ENCODE data around the gene IP6K1. TPM values are rescaled to one million over a fixed set of nuclear protein-coding genes. Genes with fewer than 3 reads are reported as not detected.

The IP6K1 gene
- total and polyA plus RNA-seq, 4 donors, result 16.1 to 54.9 (median 32.5) TPM

DNA sequence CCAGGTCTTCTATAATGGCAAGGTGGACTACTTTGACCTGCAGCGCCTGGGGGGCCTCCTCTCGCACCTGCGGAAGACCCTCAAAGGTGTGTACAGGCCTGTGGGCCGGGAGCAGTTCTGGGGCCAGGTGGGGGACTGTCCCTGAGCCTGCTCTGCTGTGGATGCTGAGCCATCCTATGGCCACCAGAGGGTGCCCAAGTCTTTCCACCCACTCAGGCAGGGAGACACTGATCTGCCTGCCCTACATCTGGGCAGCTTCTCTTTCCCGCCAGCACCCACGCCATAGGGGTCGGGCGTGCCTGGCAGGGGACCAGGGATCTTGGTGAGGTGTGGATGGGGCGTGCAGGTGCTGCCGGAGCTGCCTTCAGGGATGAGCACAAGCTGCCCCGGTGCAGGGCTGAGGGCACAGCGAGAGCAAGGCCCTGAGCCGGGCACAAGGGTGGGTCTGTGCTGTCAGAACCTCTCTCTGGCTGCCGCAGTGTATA, 82.9 kb downstream of the IP6K1 start:
- no peak overlapping the region for H3K27ac ChIP-seq (ENCODE audit: low read depth in 1 of 2, low read length in 1 of 2)
- DNase-seq (peak; percentile 56 to 65 (median 59)), ATAC-seq (ENCODE audit: insufficient read depth, low FRiP score) (peak; percentile 44)
- H3K9ac ChIP-seq (ENCODE audit: insufficient read depth in 1 of 2, low read length in 2 of 2), result no peak overlapping the region
- H3K9me3 ChIP-seq (ENCODE audit: control insufficient read depth in 4 of 4, insufficient read depth in 3 of 4, low read length in 3 of 4), result no peaks in the 10 kb centered on the region
- peaks cover 0 to 70% (median 24%) of the 10 kb centered on the region in 4 donors for H3K36me3 ChIP-seq (ENCODE audit: control insufficient read depth in 4 of 4, insufficient read depth in 4 of 4, low read length in 4 of 4)
- H3K4me1 ChIP-seq (ENCODE audit: control insufficient read depth in 5 of 5, insufficient read depth in 5 of 5, low read length in 5 of 5), result peaks cover 0 to 5% (median 0%) of the 10 kb centered on the region in 5 donors
- 53 to 61% methylated on average over 14 of the region's 14 CpGs for WGBS, 2 donors
- H3K4me3 ChIP-seq, result no peak overlapping the region
- TF ChIP-seq, protein P1, sequence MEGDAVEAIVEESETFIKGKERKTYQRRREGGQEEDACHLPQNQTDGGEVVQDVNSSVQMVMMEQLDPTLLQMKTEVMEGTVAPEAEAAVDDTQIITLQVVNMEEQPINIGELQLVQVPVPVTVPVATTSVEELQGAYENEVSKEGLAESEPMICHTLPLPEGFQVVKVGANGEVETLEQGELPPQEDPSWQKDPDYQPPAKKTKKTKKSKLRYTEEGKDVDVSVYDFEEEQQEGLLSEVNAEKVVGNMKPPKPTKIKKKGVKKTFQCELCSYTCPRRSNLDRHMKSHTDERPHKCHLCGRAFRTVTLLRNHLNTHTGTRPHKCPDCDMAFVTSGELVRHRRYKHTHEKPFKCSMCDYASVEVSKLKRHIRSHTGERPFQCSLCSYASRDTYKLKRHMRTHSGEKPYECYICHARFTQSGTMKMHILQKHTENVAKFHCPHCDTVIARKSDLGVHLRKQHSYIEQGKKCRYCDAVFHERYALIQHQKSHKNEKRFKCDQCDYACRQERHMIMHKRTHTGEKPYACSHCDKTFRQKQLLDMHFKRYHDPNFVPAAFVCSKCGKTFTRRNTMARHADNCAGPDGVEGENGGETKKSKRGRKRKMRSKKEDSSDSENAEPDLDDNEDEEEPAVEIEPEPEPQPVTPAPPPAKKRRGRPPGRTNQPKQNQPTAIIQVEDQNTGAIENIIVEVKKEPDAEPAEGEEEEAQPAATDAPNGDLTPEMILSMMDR (IDR thresholded peaks at IDR 0.05; ENCODE audit: control extremely low read depth, extremely low read depth), result peak; percentile 65
- no peaks in the 10 kb centered on the region for H3K27me3 ChIP-seq (ENCODE audit: control insufficient read depth in 3 of 3, insufficient read depth in 3 of 3, low read length in 2 of 3)

DNA sequence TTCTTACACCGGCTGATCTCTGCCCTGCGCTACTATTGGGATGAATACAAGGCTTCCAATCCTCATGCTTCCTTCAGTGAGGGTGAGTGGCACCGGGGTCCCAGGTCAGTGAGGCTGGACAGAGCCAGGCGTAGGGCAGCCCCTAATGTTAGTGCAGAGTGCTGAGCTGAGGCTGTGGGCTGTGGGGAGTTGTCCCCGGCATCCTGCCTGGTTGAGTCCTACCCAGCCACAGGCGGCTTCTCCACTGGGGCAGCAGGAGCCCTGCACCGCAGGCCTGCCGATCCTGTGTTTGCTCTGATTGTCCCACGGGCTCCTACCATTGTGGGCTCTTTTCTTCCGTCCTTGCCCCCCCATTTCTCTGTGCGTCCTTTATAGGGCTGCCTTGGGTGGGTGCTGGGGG, 83.7 kb downstream of the IP6K1 start:
- ATAC-seq (ENCODE audit: insufficient read depth, low FRiP score), result no peak
- 94 to 99% methylated on average over 11 of the region's 11 CpGs for WGBS, 2 donors

DNA sequence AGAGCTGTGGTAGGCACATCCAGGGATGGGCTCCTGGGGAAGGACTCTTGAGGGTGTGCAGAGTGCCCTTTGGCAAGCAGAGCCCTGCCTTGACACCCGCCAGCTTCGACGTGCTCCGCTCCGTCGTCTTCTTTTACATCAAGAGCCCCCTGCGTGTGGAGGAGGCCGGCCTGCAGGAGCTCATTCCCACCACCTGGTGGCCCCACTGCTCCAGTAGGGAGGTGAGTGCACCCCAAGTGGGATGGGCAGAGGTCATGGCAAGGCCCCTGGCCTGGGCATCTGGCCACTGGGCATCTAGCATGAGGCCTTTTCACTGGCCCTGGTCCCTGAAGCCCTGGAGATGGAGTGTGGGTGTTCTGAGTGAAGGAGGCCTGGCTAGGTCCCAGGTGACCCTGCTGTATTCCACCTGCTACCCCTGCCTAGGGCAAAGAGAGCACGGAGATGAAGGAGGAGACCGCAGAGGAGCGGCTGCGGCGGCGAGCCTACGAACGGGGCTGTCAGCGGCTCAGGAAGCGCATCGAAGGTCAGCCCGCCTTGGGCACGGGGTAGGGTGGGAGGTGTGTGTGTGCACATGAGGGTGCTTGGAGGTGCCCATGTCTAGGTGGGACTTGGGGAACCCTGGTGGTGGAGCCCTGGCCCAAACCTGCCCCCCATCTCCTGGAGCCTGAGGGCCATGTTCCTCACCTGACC, 84.8 kb downstream of the IP6K1 start:
- Histone ChIP-seq H3K4me1 (ENCODE audit: control insufficient read depth in 5 of 5, insufficient read depth in 5 of 5, low read length in 5 of 5) (peaks cover 0 to 5% (median 0%) of the 10 kb centered on the region in 5 donors), H3K36me3 (ENCODE audit: control insufficient read depth in 4 of 4, insufficient read depth in 4 of 4, low read length in 4 of 4) (peaks cover 0 to 63% (median 27%) of the 10 kb centered on the region in 4 donors)

More for the DNA sequence above, 83.7 kb downstream of the IP6K1 start:
- Histone ChIP-seq H3K9ac (ENCODE audit: insufficient read depth in 1 of 2, low read length in 2 of 2) (no peak overlapping the region), H3K9me3 (ENCODE audit: control insufficient read depth in 4 of 4, insufficient read depth in 3 of 4, low read length in 3 of 4) (no peaks in the 10 kb centered on the region), H3K36me3 (ENCODE audit: control insufficient read depth in 4 of 4, insufficient read depth in 4 of 4, low read length in 4 of 4) (peaks cover 0 to 70% (median 29%) of the 10 kb centered on the region in 4 donors), H3K27me3 (ENCODE audit: control insufficient read depth in 3 of 3, insufficient read depth in 3 of 3, low read length in 2 of 3) (no peaks in the 10 kb centered on the region), H3K4me3 (no peak overlapping the region), H3K27ac (ENCODE audit: low read depth in 1 of 2, low read length in 1 of 2) (no peak overlapping the region), H3K4me1 (ENCODE audit: control insufficient read depth in 5 of 5, insufficient read depth in 5 of 5, low read length in 5 of 5) (peaks cover 0 to 5% (median 0%) of the 10 kb centered on the region in 5 donors)
- TF ChIP-seq, protein P1 (IDR thresholded peaks at IDR 0.05; ENCODE audit: control extremely low read depth, extremely low read depth), result no peak
- DNase-seq, result no peak

More for the DNA sequence above, 84.8 kb downstream of the IP6K1 start:
- H3K4me3 ChIP-seq, result no peak overlapping the region
- DNase-seq (no peak), ATAC-seq (ENCODE audit: insufficient read depth, low FRiP score) (no peak)
- no peak overlapping the region for H3K27ac ChIP-seq (ENCODE audit: low read depth in 1 of 2, low read length in 1 of 2)
- H3K27me3 ChIP-seq (ENCODE audit: control insufficient read depth in 3 of 3, insufficient read depth in 3 of 3, low read length in 2 of 3), result no peaks in the 10 kb centered on the region
- TF ChIP-seq, protein P1 (IDR thresholded peaks at IDR 0.05; ENCODE audit: control extremely low read depth, extremely low read depth), result no peak
- no peaks in the 10 kb centered on the region for H3K9me3 ChIP-seq (ENCODE audit: control insufficient read depth in 4 of 4, insufficient read depth in 3 of 4, low read length in 3 of 4)
- 86 to 90% methylated on average over 21 of the region's 21 CpGs for WGBS, 2 donors
- H3K9ac ChIP-seq (ENCODE audit: insufficient read depth in 1 of 2, low read length in 2 of 2), result no peak overlapping the region
